HG02973 (cell line): ENCODE measurements around the gene NCAPG.

Experiments
- ATAC-seq: cut with Tn5 transposase; IDR thresholded peaks from one replicate; pipeline ENCODE4 v1.9.1; 2021; ENCODE audit warnings: moderate library complexity; ENCODE audit not compliant: unreplicated experiment

NCAPG gene, protein sequence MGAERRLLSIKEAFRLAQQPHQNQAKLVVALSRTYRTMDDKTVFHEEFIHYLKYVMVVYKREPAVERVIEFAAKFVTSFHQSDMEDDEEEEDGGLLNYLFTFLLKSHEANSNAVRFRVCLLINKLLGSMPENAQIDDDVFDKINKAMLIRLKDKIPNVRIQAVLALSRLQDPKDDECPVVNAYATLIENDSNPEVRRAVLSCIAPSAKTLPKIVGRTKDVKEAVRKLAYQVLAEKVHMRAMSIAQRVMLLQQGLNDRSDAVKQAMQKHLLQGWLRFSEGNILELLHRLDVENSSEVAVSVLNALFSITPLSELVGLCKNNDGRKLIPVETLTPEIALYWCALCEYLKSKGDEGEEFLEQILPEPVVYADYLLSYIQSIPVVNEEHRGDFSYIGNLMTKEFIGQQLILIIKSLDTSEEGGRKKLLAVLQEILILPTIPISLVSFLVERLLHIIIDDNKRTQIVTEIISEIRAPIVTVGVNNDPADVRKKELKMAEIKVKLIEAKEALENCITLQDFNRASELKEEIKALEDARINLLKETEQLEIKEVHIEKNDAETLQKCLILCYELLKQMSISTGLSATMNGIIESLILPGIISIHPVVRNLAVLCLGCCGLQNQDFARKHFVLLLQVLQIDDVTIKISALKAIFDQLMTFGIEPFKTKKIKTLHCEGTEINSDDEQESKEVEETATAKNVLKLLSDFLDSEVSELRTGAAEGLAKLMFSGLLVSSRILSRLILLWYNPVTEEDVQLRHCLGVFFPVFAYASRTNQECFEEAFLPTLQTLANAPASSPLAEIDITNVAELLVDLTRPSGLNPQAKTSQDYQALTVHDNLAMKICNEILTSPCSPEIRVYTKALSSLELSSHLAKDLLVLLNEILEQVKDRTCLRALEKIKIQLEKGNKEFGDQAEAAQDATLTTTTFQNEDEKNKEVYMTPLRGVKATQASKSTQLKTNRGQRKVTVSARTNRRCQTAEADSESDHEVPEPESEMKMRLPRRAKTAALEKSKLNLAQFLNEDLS

DNA sequence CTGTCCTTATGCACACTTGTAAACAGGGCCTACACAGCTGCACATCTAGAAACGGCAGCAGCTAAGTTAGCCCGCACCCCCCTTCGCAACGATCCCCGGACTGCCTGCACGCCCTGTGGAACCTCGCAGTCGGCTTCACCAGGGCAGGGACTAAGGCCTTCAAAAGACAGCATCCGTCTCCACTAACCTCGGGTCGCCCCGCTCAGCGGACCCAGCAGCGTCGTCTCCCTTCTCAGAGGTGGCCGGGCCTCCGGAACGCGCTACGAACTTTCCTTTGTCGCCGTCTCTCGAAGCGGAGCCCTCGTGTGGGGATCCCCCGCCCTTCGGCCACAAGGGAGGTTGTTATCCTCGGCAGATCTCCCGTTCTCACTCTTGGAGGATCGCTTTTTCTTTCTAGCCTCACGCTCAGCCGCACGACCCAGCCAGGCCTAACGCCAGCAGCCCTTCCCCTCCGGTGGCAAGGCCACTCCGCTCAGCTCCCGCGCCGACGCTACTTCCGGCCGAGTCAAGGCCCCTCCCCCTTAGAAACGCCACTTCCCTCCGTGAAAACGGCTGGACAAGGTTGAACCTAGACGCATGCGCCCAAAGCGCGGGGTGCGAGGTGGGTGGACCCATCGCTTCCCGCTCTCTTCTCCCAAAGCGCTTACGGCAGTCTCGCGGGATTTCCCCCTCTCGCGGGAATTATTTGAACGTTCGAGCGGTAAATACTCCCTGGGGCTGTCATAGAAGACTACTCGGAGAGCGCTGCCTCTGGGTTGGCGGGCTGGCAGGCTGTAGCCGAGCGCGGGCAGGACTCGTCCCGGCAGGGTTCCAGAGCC is at the start of gene NCAPG, which contains the start of gene DCAF16:
TSS of gene NCAPG (plus strand) at position 720 of the 818 bp plus-strand sequence. CDS start 99 bp downstream, outside the sequence.
TSS of gene DCAF16 (minus strand) at position 498 of the 818 bp plus-strand sequence. CDS start 6,616 bp downstream, outside the sequence.
- peak; percentile 89 for ATAC-seq

DNA sequence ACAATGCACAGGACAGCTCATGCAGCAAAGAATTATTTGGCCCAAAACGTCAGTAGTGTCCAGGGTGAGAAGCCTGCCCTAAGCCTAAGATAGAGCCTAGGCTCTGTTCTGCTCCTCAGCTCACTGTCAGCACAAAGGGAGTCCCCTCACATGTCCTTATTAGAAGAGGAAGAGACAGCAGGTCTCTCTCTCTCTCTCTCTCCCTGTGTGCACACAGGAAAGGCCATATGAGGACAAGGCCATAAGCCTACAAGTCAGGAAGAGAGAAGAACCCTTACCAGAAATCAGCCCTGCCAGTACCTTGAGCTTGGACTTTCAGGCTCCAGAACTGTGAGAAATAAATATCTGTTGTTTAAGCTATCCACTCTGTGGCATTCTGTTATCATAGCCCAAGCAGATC is 49.7 kb upstream of the NCAPG start:
- no peak for ATAC-seq

DNA sequence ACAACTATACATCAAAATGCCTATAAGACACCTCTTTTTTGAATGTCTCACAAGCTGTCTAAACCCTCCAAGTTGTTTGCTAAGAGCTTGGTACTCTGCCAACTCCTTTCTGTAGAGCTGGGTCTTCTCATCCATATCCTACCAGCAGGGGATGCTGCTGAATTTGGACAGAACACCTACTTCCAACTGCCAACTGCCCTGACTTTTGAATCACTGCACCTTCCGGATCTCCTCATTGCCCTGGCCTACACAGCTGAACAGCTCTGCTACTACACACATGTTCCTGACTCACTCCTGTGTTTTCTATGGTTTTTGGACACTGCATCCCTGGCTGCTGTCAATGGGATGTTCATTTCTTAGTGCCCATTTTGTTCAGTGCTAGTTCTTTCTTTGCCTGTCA is 48.1 kb upstream of the NCAPG start:
- no peak for ATAC-seq

DNA sequence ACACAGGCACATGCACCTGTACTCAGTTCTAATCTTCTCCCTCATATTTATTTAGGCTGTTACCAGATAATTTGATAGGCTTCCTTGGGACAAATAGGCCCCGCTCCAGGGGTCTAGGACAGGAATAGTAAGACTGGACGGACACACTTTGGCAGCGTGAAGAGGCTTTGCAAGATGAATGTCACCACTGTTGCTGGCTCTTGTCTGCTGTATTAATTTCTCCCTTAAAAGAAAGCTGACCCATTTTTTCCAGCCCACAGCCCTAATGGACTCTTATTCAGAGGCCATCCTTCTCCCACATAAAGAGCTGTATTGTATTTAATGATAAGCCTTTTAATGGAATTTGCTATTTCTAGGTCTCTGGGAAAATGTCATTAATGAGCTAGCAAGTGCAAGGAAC is 47.4 kb upstream of the NCAPG start:
- ATAC-seq, result no peak

DNA sequence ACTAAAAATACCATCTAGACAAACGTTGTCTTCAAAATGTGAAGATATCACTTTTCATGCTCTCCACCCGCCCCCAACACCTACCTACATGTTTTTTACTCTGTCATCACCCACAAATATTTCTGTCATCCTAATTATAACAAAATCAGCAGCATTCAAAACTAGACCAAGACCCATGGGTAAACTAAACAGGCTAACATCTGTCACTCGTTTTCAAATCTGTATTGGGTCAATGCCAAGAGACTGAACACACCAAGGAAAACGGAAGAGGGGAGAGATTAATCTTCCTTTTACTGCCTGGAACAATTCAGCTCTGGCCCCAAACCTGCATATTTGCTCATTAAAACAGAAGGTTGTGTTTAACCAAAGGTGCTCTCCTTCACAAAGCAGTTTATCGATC is 46.8 kb upstream of the NCAPG start:
- ATAC-seq, result no peak

DNA sequence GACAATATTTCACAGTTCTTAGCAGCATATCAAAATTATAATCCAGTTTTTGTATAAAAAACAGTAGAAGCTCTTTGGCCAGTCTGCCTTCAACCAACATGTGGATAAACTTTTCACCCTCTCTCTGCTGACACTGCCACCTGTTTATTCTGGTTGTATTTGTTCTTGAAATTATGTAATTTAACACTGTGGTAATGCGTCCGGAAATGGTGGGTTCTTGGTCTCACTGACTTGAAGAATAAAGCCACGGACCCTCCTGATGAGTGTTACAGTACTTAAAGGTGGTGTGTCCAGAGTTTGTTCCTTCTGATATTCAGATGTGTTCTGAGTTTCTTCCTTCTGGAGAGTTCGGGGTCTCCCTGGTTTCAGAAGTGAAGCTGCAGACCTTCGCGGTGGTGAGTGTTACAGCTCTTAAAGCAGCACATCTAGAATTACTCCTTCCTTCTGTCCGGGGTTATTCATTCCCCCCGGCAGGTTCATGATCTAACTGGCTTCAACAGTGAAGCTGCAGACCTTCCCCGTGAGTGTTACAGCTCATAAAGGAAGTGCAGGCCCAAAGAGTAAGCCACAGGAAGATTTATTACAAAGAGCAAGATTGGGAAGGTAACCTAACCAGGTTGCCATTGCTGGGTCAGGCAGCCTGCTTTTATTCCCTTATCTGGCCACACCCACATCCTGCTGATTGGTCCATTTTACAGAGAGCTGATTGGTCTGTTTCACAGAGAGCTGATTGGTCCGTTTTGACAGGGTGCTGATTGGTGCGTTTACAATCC is 45.1 kb upstream of the NCAPG start:
- ATAC-seq, result no peak

DNA sequence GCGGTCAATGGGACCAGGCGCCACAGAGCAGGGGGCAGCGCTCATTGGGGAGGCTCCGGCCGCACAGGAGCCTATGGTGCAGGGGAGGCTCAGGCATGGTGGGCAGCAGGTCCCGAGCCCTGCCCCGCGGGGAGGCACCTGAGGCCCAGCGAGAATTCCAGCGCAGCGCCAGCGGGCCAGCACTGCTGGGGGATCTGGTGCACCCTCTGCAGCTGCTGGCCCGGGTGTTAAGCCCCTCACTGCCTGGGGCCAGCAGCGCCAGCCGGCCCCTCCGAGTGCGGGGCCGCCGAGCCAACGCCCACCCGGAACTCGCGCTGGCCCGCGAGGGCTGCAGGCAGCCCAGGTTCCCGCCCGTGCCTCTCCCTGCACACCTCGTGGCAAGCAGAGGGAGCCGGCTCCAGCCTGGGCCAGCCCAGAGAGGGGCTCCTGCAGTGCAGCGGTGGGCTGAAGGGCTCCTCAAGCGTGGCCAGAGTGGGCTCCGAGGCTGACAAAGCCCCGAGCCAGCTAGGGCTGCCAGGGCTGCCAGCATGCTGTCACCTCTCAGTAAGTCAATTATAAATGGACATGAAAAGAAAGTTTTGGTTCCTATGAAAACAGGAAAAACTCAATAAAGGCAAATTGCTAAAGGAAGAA is 43.8 kb upstream of the NCAPG start:
- ATAC-seq, result no peak

DNA sequence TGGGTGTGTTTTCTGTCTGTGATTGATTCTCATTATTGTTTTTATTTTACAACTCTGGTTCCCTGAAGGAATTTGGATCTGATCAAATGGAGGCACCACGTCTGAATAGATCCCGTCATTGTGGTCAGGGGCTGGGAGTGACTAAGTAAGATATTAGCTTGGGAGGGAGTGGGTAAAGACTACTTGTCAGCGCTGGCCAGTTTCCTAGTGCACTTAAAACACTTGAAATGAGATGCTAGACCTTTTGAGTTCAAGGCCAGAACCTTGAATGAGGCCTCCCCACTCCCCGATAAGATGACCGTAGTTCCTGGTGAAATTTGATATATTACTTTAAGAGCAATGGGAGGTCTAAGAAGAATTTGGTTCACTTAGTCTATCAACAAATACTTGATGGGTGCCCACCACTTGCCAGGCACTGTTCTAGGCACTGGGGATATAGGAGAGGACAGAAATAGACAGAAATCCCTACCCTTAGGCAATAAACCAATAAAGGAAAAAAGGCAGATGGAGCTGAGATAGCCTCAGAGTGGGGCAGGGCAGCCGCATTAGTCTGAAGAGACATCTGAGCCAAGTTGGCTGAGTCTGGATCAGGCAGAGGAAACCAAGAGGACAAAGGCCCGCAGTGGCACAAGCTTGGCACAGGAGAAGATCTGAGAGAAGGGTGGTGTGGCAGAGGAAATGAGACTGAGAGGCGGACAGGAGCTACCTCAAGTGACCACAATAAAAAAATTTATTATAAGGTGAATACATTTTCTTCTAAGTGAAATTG is 41.2 kb upstream of the NCAPG start:
- no peak for ATAC-seq

DNA sequence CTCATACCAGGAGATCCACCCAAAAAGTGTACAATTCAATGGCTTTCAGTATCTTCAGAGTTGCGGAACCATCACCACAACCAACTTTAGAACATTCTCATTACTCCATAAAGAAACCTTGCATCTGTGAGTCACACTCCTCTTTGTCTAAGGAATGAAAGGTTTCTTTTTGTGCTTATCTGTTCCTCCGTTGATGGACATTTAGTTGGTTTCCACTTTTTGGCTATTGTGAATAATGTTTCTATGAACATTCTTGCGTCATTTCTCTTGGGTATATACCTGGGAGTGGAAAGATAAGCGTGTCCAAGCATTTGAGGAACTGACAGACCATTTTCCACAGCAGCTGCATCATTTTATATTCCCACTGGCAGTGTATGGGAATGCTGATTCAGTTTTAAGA is 39.9 kb upstream of the NCAPG start:
- no peak for ATAC-seq

DNA sequence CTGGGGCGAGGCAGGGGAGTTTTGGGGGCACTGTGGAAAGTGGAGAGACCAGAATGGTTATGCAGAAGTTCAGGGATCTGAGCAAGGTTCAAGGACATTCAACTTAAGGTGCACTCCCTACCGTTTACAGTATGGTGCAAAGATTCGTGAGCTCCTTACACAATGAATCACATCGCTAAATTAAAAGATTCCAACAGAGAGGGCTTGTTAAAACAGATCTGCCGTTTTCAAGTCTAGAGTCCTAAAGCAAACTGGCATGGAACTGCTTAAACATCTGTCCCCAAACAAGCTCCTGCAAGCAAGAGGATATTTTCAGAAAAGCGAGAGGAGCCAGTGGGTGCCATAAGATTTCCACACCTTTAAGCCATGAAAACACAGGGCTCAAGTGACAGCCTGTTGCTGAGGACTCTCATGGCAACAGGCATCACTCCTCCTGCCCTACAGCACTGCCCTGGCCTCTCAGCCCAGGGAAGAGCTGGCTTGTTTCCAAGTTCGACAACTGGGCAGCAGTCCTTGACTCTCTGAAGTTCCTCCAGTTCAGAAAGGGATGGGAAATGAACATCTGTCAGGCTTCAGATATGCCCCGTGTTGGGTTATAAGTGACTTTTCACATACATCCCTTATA is 39.4 kb upstream of the NCAPG start:
- ATAC-seq, result no peak

DNA sequence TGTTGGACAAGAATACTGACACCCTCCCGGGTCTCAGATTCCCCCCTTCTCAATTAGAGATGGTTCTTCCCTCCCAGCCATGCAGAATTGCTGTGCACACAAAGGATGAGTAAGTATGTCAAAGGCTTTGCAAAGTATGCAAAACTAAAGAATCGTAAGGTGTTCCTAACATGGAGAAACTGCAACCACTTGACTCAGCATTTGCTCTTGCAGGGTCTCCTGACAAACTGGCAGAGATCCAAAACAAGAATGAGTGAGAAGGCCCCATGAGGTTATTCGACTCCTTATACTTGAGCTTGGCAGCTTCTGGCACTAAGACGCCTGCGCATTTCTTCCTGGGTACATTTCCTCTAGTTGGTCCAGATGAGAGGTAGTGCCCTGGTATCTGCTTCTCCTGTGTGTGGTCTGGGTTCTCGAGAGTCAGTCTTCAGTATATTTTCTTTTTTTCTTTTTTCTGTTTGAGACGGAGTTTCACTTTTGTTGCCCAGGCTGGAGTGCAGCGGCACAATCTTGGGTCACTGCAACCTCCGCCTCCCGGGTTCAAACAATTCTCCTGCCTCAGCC is 37.6 kb upstream of the NCAPG start:
- ATAC-seq, result no peak

DNA sequence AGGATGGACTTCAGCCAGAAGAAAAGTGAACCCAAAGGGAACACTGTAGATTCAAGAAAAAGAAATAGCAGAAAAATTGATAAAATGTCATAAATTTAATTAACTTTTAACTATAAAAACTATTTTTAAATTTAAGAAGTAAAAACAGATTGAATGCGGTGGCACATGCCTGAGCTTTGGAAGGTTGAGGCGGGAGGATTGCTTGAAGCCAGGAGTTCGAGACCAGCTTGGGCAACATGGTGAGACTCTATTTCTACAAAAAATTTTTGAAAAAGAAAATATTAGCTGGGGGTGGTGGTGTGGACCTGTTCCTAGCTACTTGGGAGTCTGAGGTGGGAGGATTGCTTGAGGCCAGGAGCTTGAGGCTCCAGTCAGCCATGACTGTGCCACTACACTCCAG is 32.3 kb upstream of the NCAPG start:
- ATAC-seq, result no peak

DNA sequence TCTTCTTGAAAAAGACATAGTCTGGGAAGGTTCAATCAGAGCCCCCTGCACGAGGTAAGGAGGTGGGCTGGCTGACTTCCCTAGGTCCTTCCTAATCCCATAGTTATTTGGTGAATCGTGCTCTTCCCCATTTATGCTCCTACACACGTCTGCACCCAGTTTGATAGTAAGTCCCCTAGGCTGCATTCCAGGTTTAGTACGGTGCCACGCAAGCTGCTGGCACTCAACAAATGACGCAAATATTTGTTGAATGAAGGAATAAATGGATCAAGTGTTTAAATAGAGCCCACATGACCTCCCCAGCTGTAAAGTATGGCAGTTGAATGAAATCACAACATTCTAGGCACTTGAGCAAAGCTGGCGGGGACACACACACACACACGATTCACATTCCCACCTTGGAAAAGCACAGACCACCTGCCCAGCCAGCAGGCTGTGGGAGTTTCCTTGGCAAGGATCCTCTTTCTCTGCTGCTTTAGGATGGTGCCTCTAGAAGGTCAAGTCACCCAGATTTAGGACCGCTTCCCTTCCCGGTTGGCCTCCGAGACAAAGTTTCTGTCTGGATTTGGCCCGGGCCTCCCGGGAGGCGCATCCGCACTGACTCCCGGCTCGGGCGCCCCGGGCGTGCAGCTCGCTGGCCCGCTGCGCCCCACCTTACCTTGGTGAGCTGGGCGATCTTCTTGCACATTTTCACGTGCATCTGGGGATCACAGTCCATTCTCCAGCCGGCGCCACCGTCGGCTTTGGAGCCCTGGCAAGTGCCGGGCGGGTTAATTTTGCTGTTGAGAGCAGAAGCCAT is 30.1 kb upstream of the NCAPG start:
- ATAC-seq, result no peak

DNA sequence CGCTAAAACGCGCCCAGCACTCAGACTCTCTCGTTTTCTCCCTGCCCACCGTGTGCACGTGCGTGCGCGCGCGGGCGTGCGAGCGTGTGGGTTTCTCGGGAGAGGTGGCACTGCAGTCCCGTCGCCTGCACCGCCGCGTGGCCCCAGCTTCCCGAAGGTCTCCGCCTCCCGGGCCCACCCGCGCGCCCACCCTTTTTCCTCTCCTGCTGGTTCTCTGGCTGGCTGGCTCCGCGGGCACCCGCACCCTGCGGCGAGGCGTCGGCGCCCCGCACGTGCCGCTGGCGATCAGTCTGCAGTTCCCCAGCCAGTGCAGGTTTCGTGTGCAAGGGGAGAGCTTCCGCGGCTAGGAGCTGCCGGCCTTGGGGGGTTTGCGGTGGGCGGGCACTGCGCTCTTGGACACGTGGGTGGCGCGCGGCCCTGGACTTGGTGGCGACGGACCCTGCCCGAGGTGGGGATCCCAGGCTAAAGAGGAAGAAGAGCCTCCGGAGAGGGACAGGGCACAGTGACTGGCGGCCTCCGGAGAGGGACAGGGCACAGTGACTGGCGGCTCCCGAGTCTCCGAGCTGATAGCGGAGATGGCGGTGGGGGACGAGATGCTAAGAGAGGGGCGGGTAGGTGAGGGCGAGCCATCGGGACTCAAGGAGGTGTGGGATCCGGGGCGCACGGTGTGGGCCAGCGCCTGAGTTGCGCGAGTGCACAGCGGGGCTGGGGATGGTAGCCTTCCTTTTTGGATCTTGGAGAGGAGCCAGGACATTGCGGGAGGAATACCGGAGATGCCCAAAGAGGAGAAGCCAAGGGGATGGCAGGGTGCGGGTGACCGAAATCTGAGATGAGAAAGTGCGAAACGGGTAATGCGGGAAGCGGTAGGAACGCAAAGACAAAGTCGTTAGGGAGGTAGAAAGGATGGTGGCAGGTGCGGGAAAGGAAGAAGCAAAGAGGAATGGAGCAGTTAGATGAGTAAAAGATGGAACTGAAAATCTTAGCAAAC is 29.2 kb upstream of the NCAPG start, which contains the start of gene FAM184B:
TSS of gene FAM184B (minus strand) at position 322 of the 988 bp plus-strand sequence. CDS start 322 bp downstream, outside the sequence.
- no peak for ATAC-seq

DNA sequence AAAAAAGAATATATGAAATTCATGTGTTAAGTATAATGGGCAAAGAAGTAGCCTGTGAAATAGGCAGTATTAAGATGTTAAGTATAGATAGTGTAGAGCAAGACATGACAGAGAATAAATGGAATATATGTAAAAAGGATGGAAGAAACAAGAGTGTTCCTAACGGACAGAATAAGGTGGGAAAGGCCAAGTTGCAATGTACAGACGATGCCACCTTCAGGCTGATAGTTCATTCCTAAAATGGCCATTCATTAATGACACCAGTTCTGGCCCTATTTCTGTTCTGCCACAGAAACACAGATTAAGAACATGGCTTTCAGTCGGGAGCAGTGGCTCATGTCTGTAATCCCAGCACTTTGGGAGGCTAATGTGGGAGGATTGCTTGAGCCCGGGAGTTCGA is 24.9 kb upstream of the NCAPG start:
- no peak for ATAC-seq

DNA sequence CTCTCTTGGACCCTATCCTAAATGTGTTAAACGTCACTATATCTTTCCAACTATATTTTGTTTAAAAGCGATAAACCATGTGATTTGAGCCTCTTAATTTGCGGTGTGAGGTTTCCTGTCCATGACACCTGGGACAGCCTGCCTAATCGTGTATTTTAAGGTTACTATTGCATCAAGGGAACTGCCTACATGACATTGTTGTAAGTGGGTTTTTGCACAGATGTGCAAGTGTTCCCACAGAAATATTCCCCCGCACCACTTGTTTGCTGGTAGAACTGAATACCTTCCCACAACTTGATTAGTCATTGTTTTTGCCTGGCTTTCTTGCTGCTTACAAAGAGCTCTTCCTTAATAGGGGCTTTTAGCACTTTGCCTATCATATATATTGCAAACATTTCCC is 24.2 kb upstream of the NCAPG start:
- ATAC-seq, result no peak
